Neuron (in vitro differentiated cells): Measurements from ENCODE around the gene MTCL1.

Experiments
- H2AFZ ChIP-seq: one replicate; pipeline ENCODE4 v1.6.1; 2013; ENCODE audit warnings: low read depth, mild to moderate bottlenecking, inconsistent platforms, low read length, moderate library complexity
- H3K27me3 ChIP-seq: one replicate; pipeline ENCODE4 v1.6.1; 2013; ENCODE audit warnings: low read length; ENCODE audit not compliant: insufficient read depth
- H3K36me3 ChIP-seq: one replicate; pipeline ENCODE4 v1.6.1; 2013; ENCODE audit warnings: low read length; ENCODE audit not compliant: insufficient read depth
- H3K4me1 ChIP-seq: one replicate; pipeline ENCODE4 v1.6.1; 2013; ENCODE audit warnings: low read length; ENCODE audit not compliant: insufficient read depth
- H3K4me3 ChIP-seq: 2 replicates; pipeline ENCODE4 v1.5.1; 2013; ENCODE audit warnings: mild to moderate bottlenecking, low read length, moderate library complexity
- H3K9me3 ChIP-seq: one replicate; pipeline ENCODE4 v1.6.1; 2013; ENCODE audit warnings: low read length

Gene MTCL1

DNA sequence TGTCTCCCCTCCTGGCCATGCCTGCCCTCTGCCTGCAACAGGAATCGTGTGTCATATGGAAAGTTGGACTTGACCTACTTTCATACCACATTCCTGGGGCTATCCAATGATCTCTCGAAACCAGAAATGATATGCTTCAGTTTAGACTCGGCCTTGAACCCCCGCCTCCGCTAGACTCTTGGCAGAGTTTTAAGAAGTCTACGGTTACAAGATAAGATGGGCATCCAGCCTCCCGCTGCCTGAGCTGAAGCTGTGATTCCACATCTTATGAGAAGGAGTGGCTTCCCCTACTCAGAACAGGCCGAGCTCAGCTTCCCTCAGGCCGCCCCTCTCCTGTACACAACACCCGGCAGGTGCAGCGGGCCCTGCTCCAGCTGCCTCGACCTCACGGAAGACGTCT, 73.9 kb downstream of the MTCL1 start:
- Histone ChIP-seq H3K4me1 (peaks cover 7% of the 10 kb centered on the region), H3K4me3 (no peak overlapping the region), H3K36me3 (peaks cover 3% of the 10 kb centered on the region), H3K27me3 (no peaks in the 10 kb centered on the region), H3K9me3 (no peaks in the 10 kb centered on the region), H2AFZ (no peak overlapping the region)

DNA sequence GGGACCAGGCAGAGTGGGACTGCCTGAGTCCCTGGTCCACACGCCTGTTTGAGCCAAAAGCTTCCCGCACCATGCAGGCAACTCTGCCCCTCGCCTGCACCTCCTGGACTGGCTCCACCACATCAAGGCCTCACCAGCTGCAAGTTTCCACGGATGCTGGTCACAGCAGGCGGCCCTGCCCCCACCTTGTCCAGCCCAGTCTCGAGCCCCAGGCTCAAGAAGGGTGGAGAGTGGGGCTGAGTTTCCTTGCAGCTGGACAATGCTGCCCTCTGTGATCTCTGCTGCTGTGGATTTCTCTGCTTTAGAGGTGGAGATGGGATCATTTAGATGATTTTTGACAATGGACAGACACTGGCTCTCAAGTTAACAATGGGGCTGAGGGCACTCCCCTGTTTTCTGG, 74.9 kb downstream of the MTCL1 start:
- H3K9me3 ChIP-seq, result peaks cover 2% of the 10 kb centered on the region
- no peak overlapping the region for H3K4me3 ChIP-seq
- H3K27me3 ChIP-seq, result no peaks in the 10 kb centered on the region
- H2AFZ ChIP-seq, result no peak overlapping the region
- H3K36me3 ChIP-seq, result peaks cover 7% of the 10 kb centered on the region
- peaks cover 7% of the 10 kb centered on the region for H3K4me1 ChIP-seq

DNA sequence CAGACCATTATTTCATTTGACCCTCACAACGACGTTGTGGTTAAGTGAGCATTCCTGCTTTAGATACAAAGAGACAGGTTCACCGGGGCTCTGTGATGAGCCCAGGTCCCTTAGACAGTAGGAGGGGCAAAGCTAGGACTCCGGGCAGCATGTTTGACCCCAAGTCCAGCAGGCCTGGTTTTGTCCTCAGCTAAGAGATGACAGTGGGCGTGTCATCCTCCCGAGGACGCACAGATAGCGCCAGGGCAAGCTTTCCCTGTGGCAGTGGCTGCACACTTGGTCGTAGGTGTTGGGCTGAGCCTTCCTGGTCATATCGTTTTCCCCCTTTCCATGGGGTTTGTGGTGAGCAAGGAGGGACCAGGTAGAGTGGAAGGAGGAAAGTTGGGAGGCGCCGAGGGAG, 76.3 kb downstream of the MTCL1 start:
- H3K36me3 ChIP-seq, result peaks cover 15% of the 10 kb centered on the region
- H3K4me1 ChIP-seq, result peaks cover 14% of the 10 kb centered on the region
- H2AFZ ChIP-seq, result no peak overlapping the region
- no peaks in the 10 kb centered on the region for H3K27me3 ChIP-seq
- peaks cover 2% of the 10 kb centered on the region for H3K9me3 ChIP-seq
- H3K4me3 ChIP-seq, result no peak overlapping the region

DNA sequence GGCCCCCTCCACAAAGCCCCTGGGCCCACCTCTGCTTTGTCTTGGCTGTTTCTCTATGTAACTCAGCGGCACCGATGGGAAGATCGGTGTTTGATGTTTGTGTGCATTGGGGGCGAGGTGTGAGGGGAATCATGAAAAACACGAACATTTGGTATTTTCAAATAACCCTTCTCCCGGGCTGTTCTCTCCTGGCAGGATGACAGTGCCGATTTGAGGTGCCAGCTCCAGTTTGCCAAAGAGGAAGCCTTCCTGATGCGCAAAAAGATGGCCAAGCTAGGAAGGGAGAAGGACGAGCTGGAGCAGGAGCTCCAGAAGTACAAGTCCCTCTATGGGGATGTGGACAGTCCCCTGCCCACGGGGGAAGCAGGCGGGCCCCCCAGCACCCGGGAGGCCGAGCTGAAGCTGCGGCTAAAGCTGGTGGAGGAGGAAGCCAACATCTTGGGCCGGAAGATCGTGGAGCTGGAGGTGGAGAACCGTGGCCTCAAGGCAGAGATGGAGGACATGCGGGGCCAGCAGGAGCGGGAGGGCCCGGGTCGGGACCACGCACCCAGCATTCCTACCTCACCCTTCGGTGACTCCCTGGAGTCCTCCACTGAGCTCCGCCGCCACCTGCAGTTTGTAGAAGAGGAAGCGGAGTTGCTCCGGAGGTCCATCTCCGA, 78.1 kb downstream of the MTCL1 start:
- Histone ChIP-seq H3K9me3 (peaks cover 2% of the 10 kb centered on the region), H3K4me3 (no peak overlapping the region), H3K27me3 (no peaks in the 10 kb centered on the region), H3K4me1 (peaks cover 25% of the 10 kb centered on the region), H2AFZ (no peak overlapping the region), H3K36me3 (peaks cover 15% of the 10 kb centered on the region)

DNA sequence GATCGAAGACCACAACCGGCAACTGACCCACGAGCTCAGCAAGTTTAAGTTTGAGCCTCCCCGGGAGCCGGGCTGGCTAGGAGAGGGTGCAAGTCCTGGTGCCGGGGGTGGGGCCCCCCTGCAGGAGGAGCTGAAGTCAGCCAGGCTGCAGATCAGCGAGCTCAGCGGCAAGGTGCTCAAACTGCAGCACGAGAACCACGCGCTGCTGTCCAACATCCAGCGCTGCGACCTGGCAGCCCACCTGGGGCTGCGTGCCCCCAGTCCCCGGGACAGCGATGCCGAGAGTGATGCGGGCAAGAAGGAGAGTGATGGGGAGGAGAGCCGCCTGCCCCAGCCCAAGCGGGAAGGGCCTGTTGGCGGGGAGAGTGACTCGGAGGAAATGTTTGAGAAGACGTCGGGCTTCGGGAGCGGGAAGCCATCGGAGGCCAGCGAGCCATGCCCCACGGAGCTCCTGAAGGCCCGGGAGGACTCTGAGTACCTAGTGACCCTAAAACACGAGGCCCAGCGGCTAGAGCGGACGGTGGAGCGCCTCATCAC, 78.7 kb downstream of the MTCL1 start:
- H3K9me3 ChIP-seq, result peaks cover 2% of the 10 kb centered on the region
- H3K4me1 ChIP-seq, result peaks cover 29% of the 10 kb centered on the region
- H3K27me3 ChIP-seq, result no peaks in the 10 kb centered on the region

DNA sequence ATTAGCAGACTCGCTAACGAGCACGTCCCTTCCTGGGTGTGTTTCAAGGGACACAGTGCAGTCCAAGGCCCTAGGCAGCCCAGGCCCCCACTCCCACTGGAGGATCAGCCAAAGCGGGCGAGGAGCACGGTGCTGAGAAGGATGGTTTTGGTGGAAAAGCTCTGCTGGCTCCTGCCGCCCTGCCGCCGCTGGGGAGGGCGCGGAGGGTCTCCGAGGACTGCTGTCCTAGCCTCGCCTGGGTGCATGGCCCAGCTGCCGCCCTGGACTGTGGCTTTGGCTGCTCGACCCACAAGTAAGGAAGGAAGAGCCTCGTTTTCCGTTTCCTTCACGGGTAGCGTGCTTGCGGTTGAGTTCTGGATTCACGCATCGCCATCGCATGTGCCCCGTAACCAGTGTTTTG, 79.9 kb downstream of the MTCL1 start:
- peaks cover 29% of the 10 kb centered on the region for H3K4me1 ChIP-seq
- H3K27me3 ChIP-seq, result no peaks in the 10 kb centered on the region
- H3K36me3 ChIP-seq, result peaks cover 15% of the 10 kb centered on the region
- H3K4me3 ChIP-seq, result no peak overlapping the region
- no peak overlapping the region for H2AFZ ChIP-seq
- peaks cover 2% of the 10 kb centered on the region for H3K9me3 ChIP-seq

More for the DNA sequence above, 78.7 kb downstream of the MTCL1 start:
- H3K36me3 ChIP-seq, result peaks cover 15% of the 10 kb centered on the region
- no peak overlapping the region for H2AFZ ChIP-seq
- no peak overlapping the region for H3K4me3 ChIP-seq

DNA sequence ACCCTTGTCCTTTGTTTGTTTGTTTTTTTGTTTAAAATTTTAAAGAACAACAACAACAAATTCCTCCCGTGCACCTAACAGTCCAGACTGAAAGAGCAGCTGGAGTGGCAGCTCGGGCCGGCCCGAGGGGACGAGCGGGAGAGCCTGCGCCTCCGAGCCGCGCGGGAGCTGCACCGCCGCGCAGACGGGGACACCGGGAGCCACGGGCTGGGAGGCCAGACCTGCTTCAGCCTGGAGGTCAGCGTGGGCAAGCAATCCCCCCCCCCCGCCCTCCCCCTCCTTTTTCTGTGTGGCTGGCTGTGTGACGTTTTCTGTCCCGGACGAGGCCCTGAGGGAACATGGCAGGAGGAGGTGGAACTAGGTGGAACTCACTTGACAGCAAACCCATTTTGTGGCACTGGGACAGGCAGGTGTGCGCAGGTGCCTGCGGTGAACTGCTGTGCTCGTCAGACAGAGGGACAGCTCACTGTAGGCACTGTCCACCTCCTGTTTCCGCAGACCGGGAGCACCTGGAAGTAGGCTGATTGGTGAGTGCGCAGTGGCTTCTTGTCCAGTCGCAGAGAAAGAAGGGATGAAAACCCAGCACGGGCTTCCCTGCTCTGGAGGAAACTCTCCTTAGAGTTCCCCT, 80.6 kb downstream of the MTCL1 start:
- H3K9me3 ChIP-seq, result peaks cover 2% of the 10 kb centered on the region
- no peak overlapping the region for H3K4me3 ChIP-seq

DNA sequence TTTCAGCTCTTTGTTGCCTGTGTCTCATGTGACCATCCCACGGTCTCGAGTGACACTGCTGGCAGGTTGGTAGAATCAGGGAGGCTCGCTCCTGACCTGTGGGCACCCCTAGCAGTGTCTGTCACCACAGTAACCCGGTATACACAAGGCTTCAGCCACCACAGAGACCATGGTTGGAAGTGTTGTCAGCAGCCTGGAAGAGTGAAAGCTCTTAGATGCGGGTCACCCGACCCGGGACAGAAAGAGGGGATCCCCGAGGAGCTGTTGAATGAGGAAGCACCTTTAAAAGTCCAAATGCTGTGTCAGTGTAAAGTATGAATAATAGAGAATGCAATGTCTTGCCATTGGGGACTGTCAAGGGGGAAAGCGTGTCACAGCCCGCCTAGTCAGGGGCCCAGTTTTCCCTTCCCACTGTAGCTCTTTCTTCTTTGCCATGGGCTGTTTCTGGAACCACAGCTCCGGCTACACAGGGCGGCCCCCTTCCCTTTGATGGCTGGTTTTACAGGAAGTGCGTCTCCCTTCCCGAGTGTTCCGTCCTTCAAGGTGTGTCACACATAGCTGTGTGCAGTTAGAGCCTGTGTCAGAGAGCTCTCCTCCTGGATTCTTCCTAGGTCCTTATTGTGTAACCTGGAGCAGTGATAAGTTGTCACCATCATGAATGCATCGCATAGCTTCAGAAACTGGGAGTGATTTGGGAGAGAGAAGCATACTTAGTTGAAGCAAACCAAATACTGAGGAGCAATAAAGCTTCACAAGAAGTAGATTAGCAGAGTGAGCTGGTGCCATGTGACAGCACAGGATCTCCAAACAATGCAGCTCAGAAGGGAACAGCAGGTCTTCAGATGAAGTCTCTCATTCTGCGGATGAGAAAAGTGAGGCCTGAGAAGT, 81.4 kb downstream of the MTCL1 start:
- no peaks in the 10 kb centered on the region for H3K27me3 ChIP-seq
- H3K4me1 ChIP-seq, result peaks cover 29% of the 10 kb centered on the region
- no peak overlapping the region for H3K4me3 ChIP-seq
- H3K9me3 ChIP-seq, result peaks cover 2% of the 10 kb centered on the region
- H3K36me3 ChIP-seq, result peaks cover 15% of the 10 kb centered on the region
- no peak overlapping the region for H2AFZ ChIP-seq

More for the DNA sequence above, 80.6 kb downstream of the MTCL1 start:
- Histone ChIP-seq H3K27me3 (no peaks in the 10 kb centered on the region), H3K4me1 (peaks cover 29% of the 10 kb centered on the region), H2AFZ (no peak overlapping the region), H3K36me3 (peaks cover 15% of the 10 kb centered on the region)

DNA sequence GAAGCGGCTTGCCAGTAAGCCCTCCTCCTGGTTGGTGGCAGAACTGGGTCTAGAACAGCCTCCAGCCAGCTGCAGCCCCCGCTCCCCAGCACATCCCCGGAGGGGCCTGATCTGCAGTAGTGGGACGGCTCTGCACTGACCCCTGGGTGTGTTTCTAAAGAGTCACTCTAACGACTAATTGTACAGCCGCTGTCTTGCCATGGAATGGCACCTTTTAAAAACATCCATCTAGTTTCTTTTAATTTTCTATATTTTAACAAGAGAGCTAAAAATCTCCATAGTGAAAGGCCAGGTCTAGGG, 82.0 kb downstream of the MTCL1 start:
- peaks cover 29% of the 10 kb centered on the region for H3K4me1 ChIP-seq
- H3K27me3 ChIP-seq, result no peaks in the 10 kb centered on the region
- H3K36me3 ChIP-seq, result peaks cover 15% of the 10 kb centered on the region
- no peak overlapping the region for H3K4me3 ChIP-seq
- no peak overlapping the region for H2AFZ ChIP-seq
- H3K9me3 ChIP-seq, result peaks cover 2% of the 10 kb centered on the region

DNA sequence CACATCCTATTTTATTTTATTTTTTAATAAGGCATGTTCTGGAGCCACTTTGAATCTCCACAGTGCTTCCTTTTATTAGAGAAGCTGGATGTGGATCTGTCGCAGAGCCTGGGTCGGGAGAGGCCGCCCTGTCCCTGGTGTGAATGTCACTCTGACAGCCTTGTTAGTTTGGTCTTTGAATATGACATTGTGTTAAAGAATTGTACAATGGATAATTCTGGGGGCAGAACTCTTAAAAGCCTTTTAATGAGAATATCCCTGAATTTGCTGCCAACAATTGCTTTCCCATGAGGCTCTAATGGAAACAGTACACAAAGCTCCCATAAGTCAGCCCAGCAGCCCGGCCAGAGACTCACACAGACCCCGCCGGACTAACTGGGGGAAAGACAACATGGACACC, 82.4 kb downstream of the MTCL1 start:
- no peak overlapping the region for H3K4me3 ChIP-seq

DNA sequence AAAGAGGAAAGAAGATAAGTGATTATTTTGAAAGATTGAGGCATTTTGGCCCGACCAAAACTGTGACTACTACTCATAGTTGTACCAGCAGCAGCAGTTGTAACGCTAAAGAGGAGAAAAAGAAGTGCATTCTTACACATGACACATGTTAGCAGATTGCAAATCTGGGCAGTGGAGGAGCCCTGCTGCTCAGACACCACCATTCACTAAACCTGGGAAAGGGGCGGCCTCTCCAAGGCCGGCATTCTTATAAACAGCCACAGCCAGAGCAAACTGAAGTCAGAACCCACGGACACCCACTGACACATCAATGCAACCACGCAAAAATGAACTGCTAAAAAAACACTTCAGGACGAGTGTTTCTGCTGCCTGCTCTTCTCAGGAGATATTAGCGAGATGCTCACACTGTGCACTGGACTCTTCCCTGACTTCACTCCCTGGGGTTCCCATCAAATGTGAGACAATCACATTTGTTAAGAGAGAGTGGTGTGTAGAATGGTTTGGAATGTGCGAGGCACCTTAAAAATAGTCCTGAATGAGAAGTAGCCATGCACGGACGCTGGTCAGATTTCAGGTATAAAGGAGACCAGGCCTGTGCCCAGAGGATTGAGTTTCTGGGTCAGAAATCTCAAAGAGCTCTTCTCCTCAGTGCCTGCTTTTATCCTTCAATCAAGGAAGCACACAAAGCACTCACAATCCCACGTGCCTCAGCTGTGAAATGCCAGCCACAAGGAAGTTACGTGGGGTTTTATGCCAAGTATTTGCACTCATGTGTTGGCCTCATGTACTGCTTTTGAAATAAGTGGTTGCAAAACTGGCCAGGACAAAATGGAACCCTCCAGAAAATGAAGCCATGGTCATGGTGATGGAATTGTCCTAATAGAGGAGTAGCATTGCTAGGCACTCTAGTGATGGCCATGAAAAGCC, 83.4 kb downstream of the MTCL1 start:
- H3K4me3 ChIP-seq, result no peak overlapping the region
- H2AFZ ChIP-seq, result no peak overlapping the region
- H3K4me1 ChIP-seq, result peaks cover 29% of the 10 kb centered on the region
- peaks cover 11% of the 10 kb centered on the region for H3K36me3 ChIP-seq
- peaks cover 2% of the 10 kb centered on the region for H3K9me3 ChIP-seq
- no peaks in the 10 kb centered on the region for H3K27me3 ChIP-seq

More for the DNA sequence above, 82.4 kb downstream of the MTCL1 start:
- H2AFZ ChIP-seq, result no peak overlapping the region
- H3K36me3 ChIP-seq, result peaks cover 13% of the 10 kb centered on the region
- peaks cover 2% of the 10 kb centered on the region for H3K9me3 ChIP-seq
- no peaks in the 10 kb centered on the region for H3K27me3 ChIP-seq
- H3K4me1 ChIP-seq, result peaks cover 29% of the 10 kb centered on the region

DNA sequence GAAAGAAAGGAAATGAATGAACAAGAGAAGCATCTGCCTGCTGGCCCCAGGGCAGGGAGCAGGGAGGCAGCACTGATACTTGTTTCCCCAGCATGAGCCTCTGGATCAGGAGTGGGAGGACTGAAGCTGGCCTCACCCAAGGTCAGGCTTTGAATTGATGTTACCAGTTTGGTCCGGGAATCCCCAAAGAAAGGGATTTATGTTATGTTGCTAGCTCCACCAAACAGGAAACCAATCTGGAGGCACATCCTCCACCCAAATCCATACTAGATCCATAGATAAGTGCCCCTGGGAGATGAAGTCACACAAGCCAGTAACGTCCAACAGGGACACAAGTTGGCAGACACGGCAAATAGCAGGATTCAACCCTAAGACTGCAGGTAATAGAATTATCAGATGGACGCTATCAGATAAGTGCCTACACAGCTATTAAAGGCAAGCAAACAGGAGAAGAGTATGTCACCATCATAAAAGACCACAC, 85.9 kb downstream of the MTCL1 start:
- H3K27me3 ChIP-seq, result no peaks in the 10 kb centered on the region
- no peaks in the 10 kb centered on the region for H3K9me3 ChIP-seq
- peaks cover 3% of the 10 kb centered on the region for H3K36me3 ChIP-seq

More for the DNA sequence above, 85.9 kb downstream of the MTCL1 start:
- H3K4me3 ChIP-seq, result no peak overlapping the region
- peaks cover 39% of the 10 kb centered on the region for H3K4me1 ChIP-seq
- no peak overlapping the region for H2AFZ ChIP-seq
